Astrocyte of the cerebellum (primary cell): Measurements from ENCODE around the gene PLD1.

ENCODE experiments used
- DNase-seq: peaks from one replicate; pipeline ENCODE4 v3.0.0-alpha.2; 2011; ENCODE audit warnings: low read depth
- H3K4me3 ChIP-seq: 2 replicates; pipeline ENCODE4 v1.5.1; 2011; ENCODE audit warnings: mild to moderate bottlenecking, low read depth, low read length, moderate library complexity
- CTCF ChIP-seq: IDR thresholded peaks from 2 replicates; pipeline ENCODE4 v1.5.1; 2012; ENCODE audit warnings: low read length, low read depth, moderate library complexity, mild to moderate bottlenecking; ENCODE audit errors: missing control alignments
- in situ Hi-C: cut with HindIII; loops from 2 replicates; pipeline ENCODE4 v1.10.0; 2017; ENCODE audit warnings: low sequenced_read_pairs

The PLD1 gene

GRCh38 chr3:171616798-171617197 is 193.5 kb downstream of the PLD1 start:
- no peak overlapping the region for H3K4me3 ChIP-seq
- DNase-seq, result no peak
- in situ Hi-C loops, result no loop called here
- no peak for TF ChIP-seq CTCF

GRCh38 chr3:171615686-171616085 is 194.6 kb downstream of the PLD1 start:
- no peak for DNase-seq
- H3K4me3 ChIP-seq, result no peak overlapping the region
- in situ Hi-C loops, result no loop called here
- no peak for TF ChIP-seq CTCF

- in situ Hi-C loops, result no loop called here
- H3K4me3 ChIP-seq, result no peak overlapping the region
- DNase-seq, result no peak
- TF ChIP-seq CTCF, result no peak
Observed at GRCh38 chr3:171615281-171615680, 195.0 kb downstream of the PLD1 start.

GRCh38 chr3:171614318-171614921 is 195.9 kb downstream of the PLD1 start:
- no peak for DNase-seq
- TF ChIP-seq CTCF, result peak; percentile 77
- H3K4me3 ChIP-seq, result no peak overlapping the region
- in situ Hi-C loops, result no loop called here

GRCh38 chr3:171607452-171607851 is 202.8 kb downstream of the PLD1 start:
- in situ Hi-C loops, result no loop called here
- H3K4me3 ChIP-seq, result no peak overlapping the region
- no peak for DNase-seq
- no peak for TF ChIP-seq CTCF

GRCh38 chr3:171606151-171606751 is 204.0 kb downstream of the PLD1 start:
- no peak for DNase-seq
- H3K4me3 ChIP-seq, result no peak overlapping the region
- in situ Hi-C loops, result no loop called here
- no peak for TF ChIP-seq CTCF
